Activated T-helper 9 cell treated with anti-CD3 and anti-CD28 coated beads, Interleukin-2, amount 50 U/mL, for 16 hours (primary cell): Measurements from ENCODE around the gene GYG1.
A peak's percentile ranks its signal among the peaks of the same experiment; 100 is the strongest.

Source experiments
- DNase-seq: peaks from one replicate; pipeline ENCODE4 v3.0.0-alpha.2; 2020; ENCODE audit warnings: low read depth

The GYG1 gene

GRCh38 chr3:148991219-148992026 lies at the start of gene GYG1:
Gene GYG1, plus strand, starts transcription at chr3:148991540. Its CDS starts 101 bp downstream, at chr3:148991641.
- peak; percentile 78 for DNase-seq

GRCh38 chr3:148943506-148944205 lies 47.7 kb upstream of the GYG1 start:
- no peak for DNase-seq

- no peak for DNase-seq
Measured at GRCh38 chr3:148945116-148945515, 46.2 kb upstream of the GYG1 start.

- DNase-seq = no peak
Measured at GRCh38 chr3:148948913-148949657, 42.3 kb upstream of the GYG1 start.

GRCh38 chr3:148950806-148951205 lies 40.5 kb upstream of the GYG1 start:
- no peak for DNase-seq

GRCh38 chr3:148951599-148952361 lies 39.6 kb upstream of the GYG1 start:
- no peak for DNase-seq

GRCh38 chr3:148953094-148953493 lies 38.2 kb upstream of the GYG1 start:
- DNase-seq = no peak

- no peak for DNase-seq
Measured at GRCh38 chr3:148954981-148955380, 36.4 kb upstream of the GYG1 start.

- DNase-seq = no peak
Measured at GRCh38 chr3:148955544-148956346, 35.6 kb upstream of the GYG1 start.

GRCh38 chr3:148957586-148957985 lies 33.8 kb upstream of the GYG1 start:
- no peak for DNase-seq

GRCh38 chr3:148958696-148959095 lies 32.6 kb upstream of the GYG1 start:
- no peak for DNase-seq

GRCh38 chr3:148962513-148962912 lies 28.8 kb upstream of the GYG1 start:
- DNase-seq = no peak

- DNase-seq = no peak
Measured at GRCh38 chr3:148964809-148965208, 26.5 kb upstream of the GYG1 start.

- no peak for DNase-seq
Measured at GRCh38 chr3:148968321-148968720, 23.0 kb upstream of the GYG1 start.

- DNase-seq = no peak
Measured at GRCh38 chr3:148970271-148970670, 21.1 kb upstream of the GYG1 start.

GRCh38 chr3:148971401-148972163 lies 19.8 kb upstream of the GYG1 start:
- no peak for DNase-seq

- no peak for DNase-seq
Measured at GRCh38 chr3:148974726-148975125, 16.6 kb upstream of the GYG1 start.

GRCh38 chr3:148975248-148975647 lies 16.1 kb upstream of the GYG1 start:
- no peak for DNase-seq

GRCh38 chr3:148975696-148976095 lies 15.6 kb upstream of the GYG1 start:
- DNase-seq = no peak

- DNase-seq = no peak
Measured at GRCh38 chr3:148981273-148981672, 10.1 kb upstream of the GYG1 start.
